ENCODE results near the gene ERCC3.

- TF ChIP-seq, protein P1, sequence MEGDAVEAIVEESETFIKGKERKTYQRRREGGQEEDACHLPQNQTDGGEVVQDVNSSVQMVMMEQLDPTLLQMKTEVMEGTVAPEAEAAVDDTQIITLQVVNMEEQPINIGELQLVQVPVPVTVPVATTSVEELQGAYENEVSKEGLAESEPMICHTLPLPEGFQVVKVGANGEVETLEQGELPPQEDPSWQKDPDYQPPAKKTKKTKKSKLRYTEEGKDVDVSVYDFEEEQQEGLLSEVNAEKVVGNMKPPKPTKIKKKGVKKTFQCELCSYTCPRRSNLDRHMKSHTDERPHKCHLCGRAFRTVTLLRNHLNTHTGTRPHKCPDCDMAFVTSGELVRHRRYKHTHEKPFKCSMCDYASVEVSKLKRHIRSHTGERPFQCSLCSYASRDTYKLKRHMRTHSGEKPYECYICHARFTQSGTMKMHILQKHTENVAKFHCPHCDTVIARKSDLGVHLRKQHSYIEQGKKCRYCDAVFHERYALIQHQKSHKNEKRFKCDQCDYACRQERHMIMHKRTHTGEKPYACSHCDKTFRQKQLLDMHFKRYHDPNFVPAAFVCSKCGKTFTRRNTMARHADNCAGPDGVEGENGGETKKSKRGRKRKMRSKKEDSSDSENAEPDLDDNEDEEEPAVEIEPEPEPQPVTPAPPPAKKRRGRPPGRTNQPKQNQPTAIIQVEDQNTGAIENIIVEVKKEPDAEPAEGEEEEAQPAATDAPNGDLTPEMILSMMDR (CRISPR knock-in tag; IDR thresholded peaks at IDR 0.05) = no peak
- no peak for TF ChIP-seq PLSCR1 (CRISPR knock-in tag; IDR thresholded peaks at IDR 0.05; ENCODE audit: borderline replicate concordance)
- no peak for TF ChIP-seq ARNT2 (CRISPR knock-in tag; IDR thresholded peaks at IDR 0.05; ENCODE audit: low read depth)
- TF ChIP-seq MAZ (IDR thresholded peaks at IDR 0.05; ENCODE audit: borderline replicate concordance, low read depth, low read length) = no peak
- no peak for TF ChIP-seq MAZ (CRISPR knock-in tag; IDR thresholded peaks at IDR 0.05; ENCODE audit: low read depth)
Observed at GRCh38 chr2:127330753-127331152, 36.8 kb upstream of the ERCC3 start.
